ENCODE results near the gene DOK3.

The DOK3 gene

DNA sequence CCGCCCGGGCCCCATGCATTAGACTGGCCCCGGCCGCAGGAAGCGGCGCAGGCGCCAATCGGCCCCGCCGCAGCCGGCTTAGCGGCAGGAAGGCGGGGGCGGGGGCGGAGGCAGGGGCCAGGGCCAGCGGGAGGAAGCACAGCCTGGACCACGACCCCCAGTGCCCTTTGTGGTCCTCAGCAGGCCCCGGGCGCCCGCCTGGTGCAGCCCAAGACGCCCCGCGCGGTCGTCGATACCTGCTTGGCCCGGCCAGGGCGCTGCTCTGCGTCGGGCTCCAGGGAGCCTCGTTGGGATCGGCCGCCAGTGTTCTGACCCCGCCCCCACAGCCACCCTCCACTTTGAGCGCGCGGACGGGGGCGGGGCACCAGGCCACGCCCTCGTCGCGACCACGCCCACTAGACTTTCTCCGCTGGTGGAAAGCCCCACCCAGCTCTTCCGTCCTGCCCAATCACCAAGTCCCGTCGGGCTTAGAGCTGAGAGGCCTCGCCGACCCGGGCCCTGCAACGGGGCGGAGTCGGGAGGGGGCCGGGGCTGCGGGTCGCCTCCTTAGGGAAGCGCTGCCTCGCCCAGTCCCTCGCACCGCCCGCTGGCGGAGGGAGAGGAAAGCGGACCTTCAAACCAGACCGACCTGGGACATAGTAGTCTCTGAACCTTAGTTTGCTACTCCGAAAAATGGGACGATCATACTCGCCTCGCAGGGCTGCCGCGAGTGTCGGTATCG is 12.2 kb downstream of the DOK3 start, which contains the start of gene PDLIM7:
Gene PDLIM7 (minus strand): TSS at position 313 of the 721 bp plus-strand sequence. CDS start 1,092 bp downstream, outside the sequence.
- Histone ChIP-seq H3K36me3 (peaks cover 2 to 10% (median 6%) of the 10 kb centered on the region in 3 donors), H3K27ac (peak within 1 kb of the TSS; percentile 92 to 100), H3K27me3 (no peaks in the 10 kb centered on the region), H3K9me3 (no peaks in the 10 kb centered on the region), H3K4me1 (peaks cover 7 to 59% (median 50%) of the 10 kb centered on the region in 4 donors), H3K4me3 (peak within 1 kb of the TSS; percentile 83 to 100)
- DNase-seq = peak; percentile 96 to 99
- intact Hi-C loops (cut with DNase I; ENCODE audit: low total_unique reads) = loop anchor here (2.0 kb wide), 1 partner anchor 43 kb away; no protein-coding TSS in a partner anchor
- TF ChIP-seq, protein P1, sequence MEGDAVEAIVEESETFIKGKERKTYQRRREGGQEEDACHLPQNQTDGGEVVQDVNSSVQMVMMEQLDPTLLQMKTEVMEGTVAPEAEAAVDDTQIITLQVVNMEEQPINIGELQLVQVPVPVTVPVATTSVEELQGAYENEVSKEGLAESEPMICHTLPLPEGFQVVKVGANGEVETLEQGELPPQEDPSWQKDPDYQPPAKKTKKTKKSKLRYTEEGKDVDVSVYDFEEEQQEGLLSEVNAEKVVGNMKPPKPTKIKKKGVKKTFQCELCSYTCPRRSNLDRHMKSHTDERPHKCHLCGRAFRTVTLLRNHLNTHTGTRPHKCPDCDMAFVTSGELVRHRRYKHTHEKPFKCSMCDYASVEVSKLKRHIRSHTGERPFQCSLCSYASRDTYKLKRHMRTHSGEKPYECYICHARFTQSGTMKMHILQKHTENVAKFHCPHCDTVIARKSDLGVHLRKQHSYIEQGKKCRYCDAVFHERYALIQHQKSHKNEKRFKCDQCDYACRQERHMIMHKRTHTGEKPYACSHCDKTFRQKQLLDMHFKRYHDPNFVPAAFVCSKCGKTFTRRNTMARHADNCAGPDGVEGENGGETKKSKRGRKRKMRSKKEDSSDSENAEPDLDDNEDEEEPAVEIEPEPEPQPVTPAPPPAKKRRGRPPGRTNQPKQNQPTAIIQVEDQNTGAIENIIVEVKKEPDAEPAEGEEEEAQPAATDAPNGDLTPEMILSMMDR (IDR thresholded peaks at IDR 0.05) = peak in 1 of 2 experiments; percentile 1

- Histone ChIP-seq H3K9me3 (no peaks in the 10 kb centered on the region), H3K27ac (peak overlapping the region; percentile 92 to 100), H3K4me3 (peak overlapping the region; percentile 83 to 100), H3K27me3 (no peaks in the 10 kb centered on the region), H3K4me1 (peaks cover 7 to 65% (median 56%) of the 10 kb centered on the region in 4 donors), H3K36me3 (peaks cover 8 to 17% (median 13%) of the 10 kb centered on the region in 3 donors)
- TF ChIP-seq, protein P1 (IDR thresholded peaks at IDR 0.05) = no peak
- intact Hi-C loops (cut with DNase I; ENCODE audit: low total_unique reads) = no loop called here
- DNase-seq = peak; percentile 86 to 96
These were observed 12.8 kb downstream of the DOK3 start for GRCh38 chr5:177496727-177497291.

GRCh38 chr5:177496070-177496726 is 13.4 kb downstream of the DOK3 start:
- peak overlapping the region; percentile 92 to 100 for H3K27ac ChIP-seq
- H3K27me3 ChIP-seq = no peaks in the 10 kb centered on the region
- peak overlapping the region; percentile 83 to 100 for H3K4me3 ChIP-seq
- intact Hi-C loops (cut with DNase I; ENCODE audit: low total_unique reads) = no loop called here
- DNase-seq = peak in 1 of 2 donors; percentile 79
- peaks cover 7 to 71% (median 62%) of the 10 kb centered on the region in 4 donors for H3K4me1 ChIP-seq
- no peaks in the 10 kb centered on the region for H3K9me3 ChIP-seq
- H3K36me3 ChIP-seq = peaks cover 14 to 19% (median 16%) of the 10 kb centered on the region in 3 donors
- TF ChIP-seq, protein P1 (IDR thresholded peaks at IDR 0.05) = peak; percentile 13 to 23

DNA sequence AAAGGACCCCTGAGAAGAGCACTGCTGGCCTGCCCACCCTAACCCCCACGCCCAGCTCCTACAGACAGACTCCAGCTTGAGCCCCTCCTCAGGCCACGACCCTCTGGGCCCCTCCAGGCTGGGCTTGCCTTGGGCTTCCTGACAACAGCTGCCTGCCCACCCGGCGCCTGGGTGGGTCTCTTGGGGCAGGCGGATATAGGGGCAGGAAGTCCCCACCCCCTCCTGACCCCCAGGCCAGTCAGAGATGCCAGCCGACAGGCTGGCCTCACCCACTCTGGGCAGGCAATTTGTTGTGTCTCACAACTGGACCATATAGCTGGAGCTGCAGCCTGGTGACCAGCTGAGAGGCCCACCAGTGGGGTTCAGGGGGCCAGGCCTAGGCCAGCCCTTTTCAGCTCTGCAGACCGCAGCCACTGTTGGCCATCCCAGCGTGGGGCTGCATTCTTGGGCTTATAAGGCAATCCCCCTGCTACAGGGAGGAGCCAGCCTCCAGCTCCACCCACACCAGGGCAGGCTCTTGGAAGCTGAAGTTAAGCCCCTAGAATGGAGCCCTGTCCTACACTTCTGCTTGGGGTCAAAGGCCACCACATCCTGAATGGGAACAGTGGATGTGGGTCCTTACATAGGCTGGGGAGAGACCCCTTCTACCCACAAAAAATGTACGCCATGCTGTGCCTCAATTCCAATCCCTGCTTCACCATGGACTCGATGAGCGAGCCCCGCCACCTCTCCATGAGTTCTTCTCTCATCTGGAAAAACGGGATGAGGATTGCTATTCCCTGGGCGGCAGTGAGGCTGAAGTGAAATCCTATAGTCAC is 14.2 kb downstream of the DOK3 start:
- intact Hi-C loops (cut with DNase I; ENCODE audit: low total_unique reads) = no loop called here
- peaks cover 19 to 22% (median 21%) of the 10 kb centered on the region in 3 donors for H3K36me3 ChIP-seq
- no peaks in the 10 kb centered on the region for H3K27me3 ChIP-seq
- peak; percentile 85 to 97 for DNase-seq
- no peaks in the 10 kb centered on the region for H3K9me3 ChIP-seq
- TF ChIP-seq, protein P1 (IDR thresholded peaks at IDR 0.05) = no peak
- H3K4me1 ChIP-seq = peaks cover 7 to 74% (median 67%) of the 10 kb centered on the region in 4 donors
- H3K4me3 ChIP-seq = peak overlapping the region; percentile 83 to 100
- H3K27ac ChIP-seq = peak overlapping the region; percentile 92 to 100
